Psoas muscle (tissue), 8 donors: ENCODE measurements around the gene PSMD4. TPM values are rescaled to one million over a fixed set of nuclear protein-coding genes. Genes with fewer than 3 reads are reported as not detected.
A peak's percentile ranks its signal among the peaks of the same experiment; 100 is the strongest.
"Not testable (repeated sequence)": the region's sequence is repeated elsewhere in the genome, so short reads cannot be mapped to it uniquely, and the experiment has no call there.

Experiments used
- ATAC-seq, 4 donors: fragments of 200-7000 bp; cut with Tn5 transposase; one replicate each; pipeline ENCODE4 v1.9.1; 2020; ENCODE audit warnings: moderate library complexity in 3 of 4, mild to moderate bottlenecking in 2 of 4
- DNase-seq, 2 donors: peaks; one replicate each; pipeline ENCODE4 v3.0.0-alpha.2; 2020
- H3K27ac ChIP-seq: fragments of 200-600 bp; one replicate; pipeline ENCODE4 v1.8.0; 2022
- H3K27me3 ChIP-seq, 3 donors: fragments of 200-600 bp in 1 of 3; one replicate each; pipeline versions ENCODE4 v1.6.1 to v1.8.0; 2013 to 2022; ENCODE audit warnings: low read length in 2 of 3, mild to moderate bottlenecking in 2 of 3, moderate library complexity in 1 of 3; ENCODE audit not compliant: insufficient read depth in 3 of 3
- H3K36me3 ChIP-seq, 2 donors: fragments of 200-600 bp in 1 of 2; one replicate each; pipeline versions ENCODE4 v1.6.1 to v1.8.0; 2013 to 2022; ENCODE audit warnings: low read depth in 1 of 2, mild to moderate bottlenecking in 1 of 2, moderate library complexity in 1 of 2; ENCODE audit not compliant: insufficient read depth in 1 of 2
- H3K4me1 ChIP-seq: fragments of 200-600 bp; one replicate; pipeline ENCODE4 v1.8.0; 2022
- H3K4me3 ChIP-seq: fragments of 200-600 bp; one replicate; pipeline ENCODE4 v1.8.0; 2022; ENCODE audit warnings: mild to moderate bottlenecking
- H3K9me3 ChIP-seq: fragments of 200-600 bp; one replicate; pipeline ENCODE4 v1.8.0; 2022
- CTCF ChIP-seq: fragments of 200-600 bp; IDR thresholded peaks from one replicate; pipeline ENCODE4 v1.8.0; 2022; ENCODE audit warnings: antibody characterized with exemption
- WGBS, 3 donors: extraction: QIAGEN DNeasy Blood & Tissue Kit; methylation state at CpG; one replicate each; pipeline versions ENCODE4 v1.1.6 to v1.1.7; 2013; 5-methylcytosine and 5-hydroxymethylcytosine counted together
- intact Hi-C, 2 donors: fragments of 100-400 bp; cut with DNase I; formaldehyde crosslinking; loops; one replicate each; pipeline versions ENCODE4 v1.11.0 to v1.14.2; 2022
- polyA plus RNA-seq, 3 donors: library from polyadenylated mRNA; stranded (reverse); fragments of 200-250 nt; gene quantifications; one replicate each; pipeline ENCODE4 v1.2.3, GENCODE V29; 2013
- total RNA-seq, 4 donors: library from RNA; stranded (reverse); fragmentation: NEBNext Ultra II Directional in 2 of 4; extraction: Animal tissue kit (Norgen Biotek cat#: 25700) in 2 of 4; gene quantifications; one replicate each; pipeline versions ENCODE4 v1.2.1 to v1.2.4, GENCODE V29; 2021 to 2023
- donor health status: healthy with polysubstance abuse.
- donor health status: DM: no; HTN: no; CAD: no; lungs with moderate emphysema.
- donor health status: Bipolar disorder and iron deficiency.
- donor health status: healthy.
- donor health status: DM: yes; HTN: yes; CAD: no.
- donor health status: DM: no; HTN: no; CAD: no.
- donor health status: DM: no; HTN: no; CAD: no.
- donor health status: DM: yes; HTN: yes; CAD: no.

Gene PSMD4
- total and polyA plus RNA-seq, 7 donors: 208 to 486 (median 298) TPM

- no peaks in the 10 kb centered on the region for H3K4me1 ChIP-seq
- H3K4me3 ChIP-seq: no peak overlapping the region
- intact Hi-C loops: no loop called here
- no peak for TF ChIP-seq CTCF
- 71 to 74% (median 74%) methylated on average over 3 of the region's 3 CpGs for WGBS, 3 donors
- no peaks in the 10 kb centered on the region for H3K9me3 ChIP-seq
- ATAC-seq: no peak
- H3K36me3 ChIP-seq: peaks cover 0 to 46% of the 10 kb centered on the region in 2 donors
- H3K27me3 ChIP-seq: no peaks in the 10 kb centered on the region
- H3K27ac ChIP-seq: no peak overlapping the region
- no peak for DNase-seq
Observed at GRCh38 chr1:151273924-151274466, 19.5 kb downstream of the PSMD4 start.

- H3K27me3 ChIP-seq, ATAC-seq, H3K27ac ChIP-seq, H3K4me3 ChIP-seq, intact Hi-C loops, H3K4me1 ChIP-seq, DNase-seq, H3K9me3 ChIP-seq: not testable (repeated sequence)
- peaks cover 0 to 35% of the 10 kb centered on the region in 2 donors for H3K36me3 ChIP-seq
- WGBS, 3 donors: 87 to 94% (median 89%) methylated on average over 5 of the region's 5 CpGs
Observed at GRCh38 chr1:151275341-151275740, 20.8 kb downstream of the PSMD4 start.

GRCh38 chr1:151277249-151277648 lies 22.7 kb downstream of the PSMD4 start:
- 74 to 80% (median 80%) methylated on average over 2 of the region's 2 CpGs for WGBS, 3 donors
- ATAC-seq (no peak), DNase-seq (no peak)
- TF ChIP-seq CTCF: no peak
- intact Hi-C loops: no loop called here
- H3K36me3 ChIP-seq: peaks cover 0 to 19% of the 10 kb centered on the region in 2 donors
- peaks cover 4% of the 10 kb centered on the region for H3K4me1 ChIP-seq
- no peaks in the 10 kb centered on the region for H3K9me3 ChIP-seq
- H3K4me3 ChIP-seq: no peak overlapping the region
- H3K27me3 ChIP-seq: no peaks in the 10 kb centered on the region
- H3K27ac ChIP-seq: no peak overlapping the region

- H3K4me1 ChIP-seq: peaks cover 21% of the 10 kb centered on the region
- peak overlapping the region; percentile 85 for H3K4me3 ChIP-seq
- TF ChIP-seq CTCF: peak; percentile 44
- peak; percentile 96 to 98 for DNase-seq
- H3K9me3 ChIP-seq: no peaks in the 10 kb centered on the region
- peaks cover 0 to 13% of the 10 kb centered on the region in 2 donors for H3K36me3 ChIP-seq
- peak; percentile 79 to 86 (median 83) for ATAC-seq
- WGBS, 3 donors: 0% methylated on average over 48 of the region's 48 CpGs
- intact Hi-C loops: loop anchor here in 1 of 2 donors (5.0 kb wide), 2 partner anchors 46 to 116 kb away; partner anchors contain the start of genes PI4KB and PSMB4
- no peaks in the 10 kb centered on the region for H3K27me3 ChIP-seq
- peak overlapping the region; percentile 97 for H3K27ac ChIP-seq
Observed at GRCh38 chr1:151281225-151281968, 26.9 kb downstream of the PSMD4 start.
